Activated naive CD4-positive, alpha-beta T cell treated with anti-CD3 and anti-CD28 coated beads, Interleukin-2, amount 50 U/mL, for 24 hours (primary cell): ENCODE results near the gene NAALADL2.
"Not testable (repeated sequence)": the region's sequence is repeated elsewhere in the genome, so short reads cannot be mapped to it uniquely, and the experiment has no call there.

ENCODE experiments used
- H3K27ac Mint-ChIP-seq: one replicate; pipeline ENCODE4 v1.8.0; 2021; ENCODE audit warnings: mild to moderate bottlenecking, mixed read lengths
- H3K27me3 Mint-ChIP-seq: one replicate; pipeline ENCODE4 v1.8.0; 2021; ENCODE audit warnings: mixed read lengths
- H3K36me3 Mint-ChIP-seq: one replicate; pipeline ENCODE4 v1.8.0; 2021; ENCODE audit warnings: mixed read lengths
- H3K4me1 Mint-ChIP-seq: one replicate; pipeline ENCODE4 v1.8.0; 2021; ENCODE audit warnings: mixed read lengths
- H3K4me3 Mint-ChIP-seq: one replicate; pipeline ENCODE4 v1.8.0; 2021; ENCODE audit warnings: mild to moderate bottlenecking, mixed read lengths
- H3K9me3 Mint-ChIP-seq: one replicate; pipeline ENCODE4 v1.8.0; 2021; ENCODE audit warnings: mixed read lengths

Gene NAALADL2

GRCh38 chr3:175825016-175825580, 966.0 kb downstream of the NAALADL2 start:
- H3K4me1 Mint-ChIP-seq, H3K27ac Mint-ChIP-seq, H3K36me3 Mint-ChIP-seq, H3K27me3 Mint-ChIP-seq, H3K9me3 Mint-ChIP-seq, H3K4me3 Mint-ChIP-seq: not testable (repeated sequence)

GRCh38 chr3:175826759-175827158, 967.6 kb downstream of the NAALADL2 start:
- Mint-ChIP-seq H3K9me3 (no peaks in the 10 kb centered on the region), H3K27ac (no peak overlapping the region), H3K4me3 (no peak overlapping the region), H3K27me3 (no peaks in the 10 kb centered on the region), H3K4me1 (no peaks in the 10 kb centered on the region), H3K36me3 (no peaks in the 10 kb centered on the region)

GRCh38 chr3:175829809-175830208, 970.7 kb downstream of the NAALADL2 start:
- not testable (repeated sequence) for H3K4me3 Mint-ChIP-seq, H3K36me3 Mint-ChIP-seq, H3K27me3 Mint-ChIP-seq, H3K4me1 Mint-ChIP-seq, H3K9me3 Mint-ChIP-seq, H3K27ac Mint-ChIP-seq

GRCh38 chr3:175835763-175836162, 976.6 kb downstream of the NAALADL2 start:
- not testable (repeated sequence) for H3K9me3 Mint-ChIP-seq, H3K4me1 Mint-ChIP-seq, H3K4me3 Mint-ChIP-seq, H3K27ac Mint-ChIP-seq, H3K36me3 Mint-ChIP-seq, H3K27me3 Mint-ChIP-seq

GRCh38 chr3:175836617-175837016, 977.5 kb downstream of the NAALADL2 start:
- Mint-ChIP-seq H3K36me3 (no peaks in the 10 kb centered on the region), H3K27me3 (no peaks in the 10 kb centered on the region), H3K4me1 (no peaks in the 10 kb centered on the region)

GRCh38 chr3:175837962-175838361, 978.8 kb downstream of the NAALADL2 start:
- H3K27me3 Mint-ChIP-seq = no peaks in the 10 kb centered on the region

More at GRCh38 chr3:175836617-175837016, 977.5 kb downstream of the NAALADL2 start:
- Mint-ChIP-seq H3K9me3 (no peaks in the 10 kb centered on the region), H3K4me3 (no peak overlapping the region), H3K27ac (no peak overlapping the region)

GRCh38 chr3:175839366-175840005, 980.4 kb downstream of the NAALADL2 start:
- H3K4me3 Mint-ChIP-seq = no peak overlapping the region
- no peaks in the 10 kb centered on the region for H3K27me3 Mint-ChIP-seq
- H3K36me3 Mint-ChIP-seq = no peaks in the 10 kb centered on the region
- H3K4me1 Mint-ChIP-seq = no peaks in the 10 kb centered on the region
- no peak overlapping the region for H3K27ac Mint-ChIP-seq
- H3K9me3 Mint-ChIP-seq = no peaks in the 10 kb centered on the region

More at GRCh38 chr3:175837962-175838361, 978.8 kb downstream of the NAALADL2 start:
- no peak overlapping the region for H3K27ac Mint-ChIP-seq
- H3K36me3 Mint-ChIP-seq = no peaks in the 10 kb centered on the region
- H3K4me1 Mint-ChIP-seq = no peaks in the 10 kb centered on the region
- H3K4me3 Mint-ChIP-seq = no peak overlapping the region
- no peaks in the 10 kb centered on the region for H3K9me3 Mint-ChIP-seq

- no peak overlapping the region for H3K27ac Mint-ChIP-seq
- no peaks in the 10 kb centered on the region for H3K36me3 Mint-ChIP-seq
- H3K4me3 Mint-ChIP-seq = no peak overlapping the region
- no peaks in the 10 kb centered on the region for H3K27me3 Mint-ChIP-seq
- no peaks in the 10 kb centered on the region for H3K4me1 Mint-ChIP-seq
- no peaks in the 10 kb centered on the region for H3K9me3 Mint-ChIP-seq
These were observed 992.4 kb downstream of the NAALADL2 start for GRCh38 chr3:175851541-175851940.

GRCh38 chr3:175852560-175852959, 993.4 kb downstream of the NAALADL2 start:
- H3K27me3 Mint-ChIP-seq = no peaks in the 10 kb centered on the region
- H3K36me3 Mint-ChIP-seq = no peaks in the 10 kb centered on the region
- no peak overlapping the region for H3K4me3 Mint-ChIP-seq
- no peaks in the 10 kb centered on the region for H3K4me1 Mint-ChIP-seq
- no peak overlapping the region for H3K27ac Mint-ChIP-seq
- no peaks in the 10 kb centered on the region for H3K9me3 Mint-ChIP-seq

GRCh38 chr3:175857666-175858270, 998.6 kb downstream of the NAALADL2 start:
- H3K4me3 Mint-ChIP-seq = no peak overlapping the region
- no peak overlapping the region for H3K27ac Mint-ChIP-seq
- no peaks in the 10 kb centered on the region for H3K27me3 Mint-ChIP-seq
- peaks cover 8% of the 10 kb centered on the region for H3K9me3 Mint-ChIP-seq
- no peaks in the 10 kb centered on the region for H3K4me1 Mint-ChIP-seq
- no peaks in the 10 kb centered on the region for H3K36me3 Mint-ChIP-seq
